HG03457 (cell line): ENCODE data around the gene SPATA31A7.
"Not testable (repeated sequence)": the region's sequence is repeated elsewhere in the genome, so short reads cannot be mapped to it uniquely, and the experiment has no call there.

Source experiments
- ATAC-seq: cut with Tn5 transposase; IDR thresholded peaks from one replicate; pipeline ENCODE4 v1.9.1; 2021; ENCODE audit warnings: moderate number of reproducible peaks; ENCODE audit not compliant: unreplicated experiment

Gene SPATA31A7

GRCh38 chr9:61189736-61190135, at the start of gene SPATA31A7:
Gene SPATA31A7 (plus strand): TSS chr9:61190036. CDS start chr9:61190065, 29 bp downstream.
- ATAC-seq: not testable (repeated sequence)

GRCh38 chr9:61226438-61226837, 36.6 kb downstream of the SPATA31A7 start:
- not testable (repeated sequence) for ATAC-seq
